HG03432 (cell line): Measurements from ENCODE around the gene WRAP53.
"Not testable (repeated sequence)": the region's sequence is repeated elsewhere in the genome, so short reads cannot be mapped to it uniquely, and the experiment has no call there.

ENCODE experiments used
- ATAC-seq: cut with Tn5 transposase; IDR thresholded peaks from one replicate; pipeline ENCODE4 v1.9.1; 2021; ENCODE audit warnings: mild to moderate bottlenecking, moderate library complexity; ENCODE audit not compliant: unreplicated experiment

The WRAP53 gene

GRCh38 chr17:7687908-7688807 lies at the start of gene WRAP53:
Gene WRAP53 (plus strand): TSS chr17:7688477. CDS start chr17:7688649, 172 bp downstream.
- ATAC-seq = peak; percentile 62

- ATAC-seq = no peak
Observed at GRCh38 chr17:7640783-7641182, 47.5 kb upstream of the WRAP53 start.

- not testable (repeated sequence) for ATAC-seq
Observed at GRCh38 chr17:7641635-7642034, 46.6 kb upstream of the WRAP53 start.

GRCh38 chr17:7644775-7645174 lies 43.5 kb upstream of the WRAP53 start:
- ATAC-seq = no peak

GRCh38 chr17:7646457-7646856 lies 41.8 kb upstream of the WRAP53 start:
- ATAC-seq = no peak

- no peak for ATAC-seq
Observed at GRCh38 chr17:7647018-7647417, 41.3 kb upstream of the WRAP53 start.

GRCh38 chr17:7650509-7651096 lies 37.7 kb upstream of the WRAP53 start, which contains the start of gene ATP1B2:
Gene ATP1B2 (plus strand): TSS chr17:7650926. CDS start chr17:7651519, 593 bp downstream.
- ATAC-seq = no peak

- no peak for ATAC-seq
Observed at GRCh38 chr17:7651097-7651664, 37.1 kb upstream of the WRAP53 start.

- ATAC-seq = no peak
Observed at GRCh38 chr17:7651665-7652387, 36.5 kb upstream of the WRAP53 start.

- ATAC-seq = no peak
Observed at GRCh38 chr17:7652388-7653356, 35.6 kb upstream of the WRAP53 start.

GRCh38 chr17:7654832-7655540 lies 33.3 kb upstream of the WRAP53 start:
- ATAC-seq = no peak

- no peak for ATAC-seq
Observed at GRCh38 chr17:7655541-7655840, 32.8 kb upstream of the WRAP53 start.

GRCh38 chr17:7656958-7657609 lies 31.2 kb upstream of the WRAP53 start:
- no peak for ATAC-seq

- ATAC-seq = no peak
Observed at GRCh38 chr17:7667656-7668406, 20.4 kb upstream of the WRAP53 start.

- ATAC-seq = no peak
Observed at GRCh38 chr17:7668482-7668881, 19.8 kb upstream of the WRAP53 start.

GRCh38 chr17:7673239-7673638 lies 15.0 kb upstream of the WRAP53 start:
- no peak for ATAC-seq

GRCh38 chr17:7674934-7675333 lies 13.3 kb upstream of the WRAP53 start:
- no peak for ATAC-seq

- no peak for ATAC-seq
Observed at GRCh38 chr17:7676533-7676932, 11.7 kb upstream of the WRAP53 start.
